ENCODE measurements around the gene ASCL2. TPM values are rescaled to one million over a fixed set of nuclear protein-coding genes. Genes with fewer than 3 reads are reported as not detected.

Gene ASCL2
- total RNA-seq, 1 donor from 2014 or later = 5.6 TPM

DNA sequence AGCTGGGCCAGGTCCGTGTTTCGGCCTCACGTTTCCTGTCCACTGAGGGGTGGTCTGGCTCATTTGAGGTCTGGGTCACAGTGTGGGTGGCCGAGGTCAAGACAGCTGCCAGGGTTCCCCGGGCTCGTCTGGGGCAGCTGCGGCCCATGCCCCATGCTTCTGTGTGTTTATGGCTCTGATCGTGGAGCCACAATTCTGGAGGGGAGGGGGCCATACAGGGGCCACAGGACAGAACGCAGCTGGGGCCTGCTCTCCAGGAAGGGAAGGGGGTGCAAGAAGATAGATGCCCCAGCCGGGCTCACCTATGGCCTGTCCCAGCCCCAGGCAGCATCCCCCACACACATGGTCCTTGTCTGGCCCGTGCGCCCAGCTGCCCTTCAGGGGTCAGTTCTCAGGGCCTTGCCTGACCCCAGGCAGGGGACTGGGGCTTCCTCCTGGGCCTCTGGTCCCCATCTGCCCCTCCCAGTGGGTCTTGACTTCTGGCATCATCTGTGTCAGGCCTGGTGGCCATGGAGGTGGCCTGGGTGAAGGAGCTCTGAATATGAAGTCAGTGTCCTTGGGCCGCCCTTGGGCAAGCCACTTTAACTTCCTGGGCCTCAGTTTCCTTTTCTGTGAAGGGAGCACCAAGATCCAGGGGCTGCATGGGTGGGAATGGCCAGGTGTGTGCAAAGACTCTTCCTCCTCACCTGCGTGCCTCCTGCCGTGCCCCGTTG is 39.8 kb upstream of the ASCL2 start:
- peaks cover 17% of the 10 kb centered on the region for H3K4me1 Mint-ChIP-seq (ENCODE audit: unreplicated experiment)
- H3K4me3 Mint-ChIP-seq = no peak overlapping the region
- no peaks in the 10 kb centered on the region for H3K9me3 Mint-ChIP-seq

DNA sequence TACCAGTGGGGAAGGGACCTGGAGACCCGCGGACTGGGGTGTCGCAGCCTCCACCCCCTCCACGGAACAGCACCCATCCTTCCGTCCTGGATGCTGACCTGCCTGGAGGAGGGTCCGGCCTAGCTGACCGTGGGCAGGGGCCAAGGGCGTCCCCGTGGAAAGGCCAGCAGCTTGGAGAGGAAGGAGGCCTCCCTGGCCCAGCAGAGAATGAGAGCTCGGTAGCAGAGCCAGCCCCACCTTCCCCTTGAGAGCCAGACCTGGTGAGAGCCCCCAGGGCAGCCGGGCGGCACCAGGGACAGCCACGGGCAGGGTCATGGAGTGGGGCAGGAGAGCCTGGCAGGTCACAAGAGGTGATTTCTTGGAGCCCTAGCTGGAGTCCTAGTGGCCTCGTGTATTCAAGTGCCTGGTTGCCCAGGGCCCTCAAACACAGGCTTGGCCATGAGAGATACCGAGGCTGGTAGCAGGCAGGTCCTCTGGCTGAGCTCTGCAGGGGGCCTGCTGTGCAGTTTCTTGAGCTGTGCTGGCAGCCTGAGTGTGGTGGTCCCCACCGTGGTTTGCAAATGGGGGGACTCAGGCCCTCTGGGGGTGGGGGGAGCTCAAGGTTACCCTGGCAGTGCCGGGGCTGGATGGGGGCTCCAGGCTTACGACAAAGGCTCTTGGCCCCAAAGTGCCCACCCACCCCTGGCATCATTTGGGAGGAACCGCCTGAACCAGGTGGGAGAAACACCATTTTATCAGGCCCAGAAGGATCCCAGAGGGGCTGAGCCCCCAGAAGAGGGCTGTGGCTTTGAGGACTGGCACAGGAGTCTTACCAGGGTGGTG is 39.1 kb upstream of the ASCL2 start:
- Mint-ChIP-seq H3K27me3 (no peaks in the 10 kb centered on the region), H3K4me1 (ENCODE audit: unreplicated experiment) (peaks cover 17% of the 10 kb centered on the region), H3K27ac (no peak overlapping the region), H3K36me3 (no peaks in the 10 kb centered on the region), H3K9me3 (no peaks in the 10 kb centered on the region), H3K4me3 (no peak overlapping the region)
- TF ChIP-seq, protein P1, sequence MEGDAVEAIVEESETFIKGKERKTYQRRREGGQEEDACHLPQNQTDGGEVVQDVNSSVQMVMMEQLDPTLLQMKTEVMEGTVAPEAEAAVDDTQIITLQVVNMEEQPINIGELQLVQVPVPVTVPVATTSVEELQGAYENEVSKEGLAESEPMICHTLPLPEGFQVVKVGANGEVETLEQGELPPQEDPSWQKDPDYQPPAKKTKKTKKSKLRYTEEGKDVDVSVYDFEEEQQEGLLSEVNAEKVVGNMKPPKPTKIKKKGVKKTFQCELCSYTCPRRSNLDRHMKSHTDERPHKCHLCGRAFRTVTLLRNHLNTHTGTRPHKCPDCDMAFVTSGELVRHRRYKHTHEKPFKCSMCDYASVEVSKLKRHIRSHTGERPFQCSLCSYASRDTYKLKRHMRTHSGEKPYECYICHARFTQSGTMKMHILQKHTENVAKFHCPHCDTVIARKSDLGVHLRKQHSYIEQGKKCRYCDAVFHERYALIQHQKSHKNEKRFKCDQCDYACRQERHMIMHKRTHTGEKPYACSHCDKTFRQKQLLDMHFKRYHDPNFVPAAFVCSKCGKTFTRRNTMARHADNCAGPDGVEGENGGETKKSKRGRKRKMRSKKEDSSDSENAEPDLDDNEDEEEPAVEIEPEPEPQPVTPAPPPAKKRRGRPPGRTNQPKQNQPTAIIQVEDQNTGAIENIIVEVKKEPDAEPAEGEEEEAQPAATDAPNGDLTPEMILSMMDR (conservative IDR thresholded peaks at IDR 0.05) = no peak
- no peak for DNase-seq (ENCODE audit: extremely low spot score, unreplicated experiment)

More for the DNA sequence above, 39.8 kb upstream of the ASCL2 start:
- no peak overlapping the region for H3K27ac Mint-ChIP-seq
- DNase-seq (ENCODE audit: extremely low spot score, unreplicated experiment) = no peak
- H3K36me3 Mint-ChIP-seq = no peaks in the 10 kb centered on the region
- no peaks in the 10 kb centered on the region for H3K27me3 Mint-ChIP-seq
- TF ChIP-seq, protein P1 (conservative IDR thresholded peaks at IDR 0.05) = no peak

DNA sequence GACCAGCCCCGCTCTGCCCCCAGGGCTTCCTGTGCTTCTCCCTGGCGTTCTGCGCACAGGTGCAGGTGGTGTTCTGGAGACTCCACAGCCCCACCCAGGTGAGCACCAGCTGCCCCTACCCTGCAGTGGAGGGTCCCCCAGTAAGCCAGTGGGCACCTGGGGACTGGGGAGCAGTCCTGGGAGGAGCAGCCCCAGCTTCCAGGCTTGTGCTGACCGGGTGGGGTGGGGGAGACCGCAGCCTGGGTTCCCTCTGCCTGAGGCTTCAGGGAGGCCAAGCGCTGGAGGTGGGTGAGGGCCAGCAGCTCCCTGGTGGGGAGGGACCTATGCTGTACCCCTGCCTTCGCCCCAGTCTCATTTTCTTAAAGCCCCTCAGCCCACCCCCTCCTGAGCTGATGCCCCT is 38.3 kb upstream of the ASCL2 start:
- Mint-ChIP-seq H3K27me3 (no peaks in the 10 kb centered on the region), H3K36me3 (no peaks in the 10 kb centered on the region), H3K27ac (no peak overlapping the region), H3K4me3 (no peak overlapping the region), H3K4me1 (ENCODE audit: unreplicated experiment) (peaks cover 17% of the 10 kb centered on the region), H3K9me3 (no peaks in the 10 kb centered on the region)
- TF ChIP-seq, protein P1 (conservative IDR thresholded peaks at IDR 0.05) = no peak
- no peak for DNase-seq (ENCODE audit: extremely low spot score, unreplicated experiment)

DNA sequence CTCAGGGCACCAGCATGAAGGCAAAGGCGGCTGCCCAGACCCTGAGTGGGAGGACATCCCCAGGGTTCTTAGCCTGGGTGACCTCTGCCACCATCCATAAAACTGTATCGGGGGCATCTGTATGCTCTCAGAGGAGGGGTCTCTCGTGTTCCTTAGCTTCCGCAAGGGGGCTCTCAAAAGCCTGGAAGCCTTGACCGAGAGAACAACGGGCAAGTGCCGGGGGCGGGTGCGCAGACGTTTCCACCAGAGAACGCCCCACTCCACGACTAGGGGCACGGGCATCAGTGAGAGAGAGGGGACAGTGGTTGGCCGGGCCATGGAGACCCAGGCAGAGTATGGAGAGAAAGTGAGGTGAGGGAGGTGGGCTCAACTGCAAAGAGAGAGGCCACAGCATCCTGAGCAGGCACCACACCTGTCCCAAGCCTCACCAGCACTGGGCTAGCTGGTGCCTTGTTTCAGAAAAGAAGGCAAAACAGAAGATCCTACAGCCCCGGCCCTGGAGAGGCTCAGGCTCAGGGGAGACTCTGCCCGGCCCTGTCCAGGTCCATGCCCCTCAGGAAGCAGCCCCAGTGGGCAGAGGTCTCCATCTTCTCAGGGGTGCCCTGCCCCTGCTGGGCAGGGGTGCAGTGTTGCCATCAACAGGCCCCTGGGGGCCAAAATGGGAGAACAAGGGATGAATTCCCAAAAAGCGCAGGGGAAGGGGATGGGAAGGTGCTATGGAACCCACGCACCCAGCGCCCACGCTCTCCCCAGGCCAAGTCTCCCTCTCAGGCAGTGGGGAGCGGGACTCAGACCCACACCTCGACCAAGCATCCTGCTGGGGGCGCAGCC is 37.3 kb upstream of the ASCL2 start:
- H3K4me1 Mint-ChIP-seq (ENCODE audit: unreplicated experiment) = peaks cover 17% of the 10 kb centered on the region

More for the DNA sequence above, 37.3 kb upstream of the ASCL2 start:
- H3K36me3 Mint-ChIP-seq = no peaks in the 10 kb centered on the region
- TF ChIP-seq, protein P1 (conservative IDR thresholded peaks at IDR 0.05) = no peak
- no peak overlapping the region for H3K4me3 Mint-ChIP-seq
- no peaks in the 10 kb centered on the region for H3K27me3 Mint-ChIP-seq
- H3K9me3 Mint-ChIP-seq = no peaks in the 10 kb centered on the region
- DNase-seq (ENCODE audit: extremely low spot score, unreplicated experiment) = no peak
- H3K27ac Mint-ChIP-seq = no peak overlapping the region

All from type B pancreatic cell (in vitro differentiated cells).